CD4-positive, alpha-beta memory T cell (primary cell): ENCODE results near the gene OTULIN. TPM values are rescaled to one million over a fixed set of nuclear protein-coding genes. Genes with fewer than 3 reads are reported as not detected.

Source experiments
- CTCF ChIA-PET: fragments of 350-600 bp; sonication (Branson Sonifier 250); formaldehyde crosslinking; loops from one replicate; lab custom pipeline; 2021; ENCODE audit warnings: inconsistent platforms; ENCODE audit not compliant: partially characterized antibody; lab: Charles Lee
- POLR2A ChIA-PET: fragments of 350-600 bp; sonication (Branson Sonifier 250); formaldehyde crosslinking; loops from one replicate; lab custom pipeline; 2021; ENCODE audit not compliant: partially characterized antibody; lab: Charles Lee
- DNase-seq, 5 donors: peaks; one replicate each; pipeline versions ENCODE4 v3.0.0 to v3.0.0-alpha.2; 2020 to 2022; ENCODE audit warnings: mixed read lengths in 1 of 5
- H3K27ac ChIP-seq: one replicate; pipeline ENCODE4 v1.7.0; 2013; ENCODE audit warnings: low read depth, low read length
- H3K27me3 ChIP-seq: 2 replicates; pipeline ENCODE4 v1.7.0; 2013; ENCODE audit warnings: mild to moderate bottlenecking, low read length, moderate library complexity; ENCODE audit not compliant: insufficient read depth
- H3K36me3 ChIP-seq: 2 replicates; pipeline ENCODE4 v1.7.0; 2013; ENCODE audit warnings: mild to moderate bottlenecking, low read length, moderate library complexity; ENCODE audit not compliant: insufficient read depth
- H3K4me1 ChIP-seq: 2 replicates; pipeline ENCODE4 v1.7.0; 2013; ENCODE audit warnings: mild to moderate bottlenecking, low read length, moderate library complexity; ENCODE audit not compliant: insufficient read depth
- H3K4me3 ChIP-seq, 2 donors: one replicate each; pipeline ENCODE4 v1.7.0; 2013; ENCODE audit warnings: low read length in 2 of 2, mild to moderate bottlenecking in 1 of 2
- H3K9me3 ChIP-seq, 2 donors: one replicate each; pipeline ENCODE4 v1.7.0; 2013; ENCODE audit warnings: low read length in 2 of 2, control low read depth in 1 of 2; ENCODE audit not compliant: control insufficient read depth in 1 of 2
- H3K27ac Mint-ChIP-seq, 7 donors: one replicate each; pipeline ENCODE4 v1.8.0; 2020 to 2021; ENCODE audit warnings: mixed read lengths in 7 of 7, mild to moderate bottlenecking in 6 of 7, inconsistent platforms in 3 of 7, moderate library complexity in 3 of 7
- H3K27me3 Mint-ChIP-seq, 2 donors: one replicate each; pipeline ENCODE4 v1.8.0; 2020 to 2021; ENCODE audit warnings: mixed read lengths in 2 of 2
- H3K36me3 Mint-ChIP-seq, 2 donors: one replicate each; pipeline ENCODE4 v1.8.0; 2020 to 2021; ENCODE audit warnings: mixed read lengths in 2 of 2, inconsistent platforms in 1 of 2, mild to moderate bottlenecking in 1 of 2
- H3K4me1 Mint-ChIP-seq, 4 donors: one replicate each; pipeline ENCODE4 v1.8.0; 2020 to 2021; ENCODE audit warnings: mixed read lengths in 4 of 4, mild to moderate bottlenecking in 1 of 4
- H3K4me3 Mint-ChIP-seq, 8 donors: one replicate each; pipeline ENCODE4 v1.8.0; 2020 to 2021; ENCODE audit warnings: mixed read lengths in 8 of 8, mild to moderate bottlenecking in 7 of 8, moderate library complexity in 6 of 8, inconsistent platforms in 3 of 8
- H3K9me3 Mint-ChIP-seq, 8 donors: one replicate each; pipeline ENCODE4 v1.8.0; 2020 to 2021; ENCODE audit warnings: mixed read lengths in 8 of 8, mild to moderate bottlenecking in 5 of 8, inconsistent platforms in 3 of 8, moderate library complexity in 1 of 8
- intact Hi-C: fragments of 100-400 bp; cut with micrococcal nuclease; formaldehyde crosslinking; loops from one replicate; pipeline ENCODE4 v1.15.1; 2023
- polyA plus RNA-seq, 2 donors: library from polyadenylated mRNA; unstranded; fragments of 300-500 nt; fragmentation: Illumina TruSeq; gene quantifications; one replicate each; pipeline ENCODE4 v1.2.3, GENCODE V29; 2021
- total RNA-seq, 2 experiments: library from RNA; stranded (reverse); gene quantifications; one replicate each; pipeline ENCODE4 v1.2.3, GENCODE V29; 2021

Gene OTULIN
- total and polyA plus RNA-seq, 4 experiments from 2014 or later: 12.1 to 69.0 (median 39.9) TPM

DNA sequence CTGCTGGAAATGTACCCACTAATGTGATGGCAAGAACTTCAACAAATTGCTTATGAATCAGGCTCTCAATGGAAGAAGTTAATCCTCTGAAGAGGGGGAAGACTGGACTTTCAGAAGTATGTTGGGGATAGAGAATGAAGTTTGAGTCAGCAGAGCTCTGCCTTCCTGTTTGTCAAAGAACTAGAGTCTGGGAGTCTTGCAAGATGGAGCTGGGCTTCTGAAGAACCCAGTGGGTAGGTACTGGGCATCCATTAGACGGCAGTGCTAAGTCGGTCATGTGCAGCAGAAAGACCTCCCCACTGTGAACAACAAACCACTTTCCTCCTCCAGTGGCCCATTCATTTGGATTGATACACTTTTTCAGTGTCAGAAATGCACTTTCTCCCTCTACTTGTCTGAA lies 34.6 kb downstream of the OTULIN start:
- Histone ChIP-seq H3K9me3 (no peaks in the 10 kb centered on the region), H3K27ac (no peak overlapping the region), H3K27me3 (no peaks in the 10 kb centered on the region), H3K36me3 (peaks cover 26% of the 10 kb centered on the region), H3K4me1 (peaks cover 46% of the 10 kb centered on the region), H3K4me3 (no peak overlapping the region)
- H3K27me3 Mint-ChIP-seq: no peaks in the 10 kb centered on the region
- intact Hi-C loops: no loop called here
- no peak for DNase-seq
- ChIA-PET CTCF (interaction anchor here (12.1 kb wide), 1 partner anchor 14 kb away, joined by 114 read pairs; no protein-coding TSS in a partner anchor), POLR2A (no interaction called here)
- H3K27ac Mint-ChIP-seq: peak overlapping the region; percentile 3 to 69 (median 50)
- peaks cover 56 to 83% of the 10 kb centered on the region in 2 donors for H3K36me3 Mint-ChIP-seq
- no peaks in the 10 kb centered on the region for H3K9me3 Mint-ChIP-seq
- H3K4me1 Mint-ChIP-seq: peaks cover 44 to 80% (median 53%) of the 10 kb centered on the region in 4 donors
- H3K4me3 Mint-ChIP-seq: no peak overlapping the region

DNA sequence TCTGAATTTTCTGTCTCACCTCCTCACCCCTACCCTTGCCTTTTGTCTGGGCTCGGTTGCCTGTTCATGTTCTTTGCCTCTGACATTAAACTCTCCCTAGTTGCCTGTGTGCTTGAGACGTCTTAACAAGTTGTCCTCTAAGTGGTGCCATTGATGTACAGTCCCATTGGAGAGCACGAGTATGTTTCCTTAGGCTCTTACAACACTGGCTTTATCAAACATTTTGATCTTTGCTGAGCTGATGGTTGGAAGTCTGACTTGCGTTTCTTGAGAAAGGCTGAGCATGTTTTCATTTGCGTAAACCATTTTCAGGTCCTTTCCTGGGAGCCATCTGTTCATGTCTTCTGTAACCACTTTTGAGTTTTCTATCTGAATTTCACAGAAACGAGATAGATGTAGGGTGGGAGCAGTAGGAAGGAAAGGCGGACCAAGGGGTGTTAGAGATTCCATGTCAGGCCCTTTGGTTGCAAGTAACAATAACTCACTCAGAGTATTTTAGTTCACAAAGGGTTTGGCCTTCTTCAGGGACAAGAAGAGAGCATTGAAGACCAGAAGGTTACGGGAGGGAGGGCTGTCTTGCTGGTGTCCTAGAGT lies 35.4 kb downstream of the OTULIN start:
- DNase-seq: no peak
- H3K4me1 ChIP-seq: peaks cover 53% of the 10 kb centered on the region
- Mint-ChIP-seq H3K36me3 (peaks cover 55 to 78% of the 10 kb centered on the region in 2 donors), H3K9me3 (no peaks in the 10 kb centered on the region), H3K27me3 (no peaks in the 10 kb centered on the region), H3K4me3 (no peak overlapping the region), H3K27ac (peak overlapping the region; percentile 5 to 94 (median 57)), H3K4me1 (peaks cover 49 to 87% (median 59%) of the 10 kb centered on the region in 4 donors)
- peaks cover 26% of the 10 kb centered on the region for H3K36me3 ChIP-seq
- no peaks in the 10 kb centered on the region for H3K27me3 ChIP-seq
- no peaks in the 10 kb centered on the region for H3K9me3 ChIP-seq
- H3K27ac ChIP-seq: no peak overlapping the region
- no peak overlapping the region for H3K4me3 ChIP-seq
- CTCF ChIA-PET: interaction anchor here (12.1 kb wide), 1 partner anchor 14 kb away, joined by 114 read pairs; no protein-coding TSS in a partner anchor
- intact Hi-C loops: no loop called here
- POLR2A ChIA-PET: no interaction called here

DNA sequence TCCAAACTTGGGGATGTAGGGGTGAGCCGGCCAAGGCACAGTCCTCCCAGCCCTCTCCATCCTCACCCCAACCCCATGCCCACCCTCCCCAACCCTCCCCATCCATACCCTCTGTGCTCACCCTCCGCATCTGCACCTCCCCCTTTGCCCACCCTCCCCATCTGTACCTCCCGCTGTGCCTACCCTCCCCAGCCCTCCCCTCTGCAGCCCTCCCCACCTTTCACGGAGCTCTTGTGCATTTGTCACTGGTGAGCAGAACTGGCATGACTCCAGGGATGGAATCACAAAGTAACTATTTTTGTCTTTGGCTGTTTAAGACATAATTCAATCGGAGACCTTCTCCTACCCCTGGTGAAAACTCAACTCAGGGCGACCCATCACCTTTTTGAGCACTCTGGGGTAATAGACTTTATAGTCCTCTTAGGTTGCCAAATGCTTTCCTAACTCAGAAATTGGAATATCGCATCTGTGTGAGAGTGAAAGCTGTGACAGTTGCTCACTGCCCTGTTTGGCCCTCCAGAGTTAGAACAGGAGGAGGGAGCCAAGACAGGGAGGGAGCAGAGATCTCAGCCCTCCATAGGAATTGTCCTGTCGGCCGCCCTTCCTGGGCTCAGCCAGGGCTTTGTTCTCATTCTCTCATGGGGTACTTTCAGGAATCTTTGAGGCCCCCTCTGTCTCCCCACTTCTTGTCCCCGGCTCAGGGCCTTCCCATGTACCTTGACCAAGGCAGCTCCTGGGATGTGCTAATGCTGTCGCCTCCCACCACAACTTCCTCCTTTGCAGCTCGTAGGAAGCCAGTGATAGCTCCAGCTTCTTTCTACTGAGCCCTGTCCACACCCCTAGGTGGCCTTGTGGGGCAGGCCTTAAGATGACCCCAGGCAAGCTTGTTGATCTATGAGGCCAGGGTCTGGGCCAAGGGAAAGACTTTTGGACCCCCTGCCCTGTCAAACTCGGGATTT lies 36.2 kb downstream of the OTULIN start:
- Histone ChIP-seq H3K36me3 (peaks cover 26% of the 10 kb centered on the region), H3K4me1 (peaks cover 59% of the 10 kb centered on the region), H3K27me3 (no peaks in the 10 kb centered on the region), H3K27ac (peak overlapping the region; percentile 7), H3K4me3 (no peak overlapping the region), H3K9me3 (no peaks in the 10 kb centered on the region)
- no peak for DNase-seq
- ChIA-PET CTCF (interaction anchor here (1.2 to 12.1 kb wide), 3 partner anchors 15 to 303 kb away, joined by 5 to 114 read pairs (median 23); no protein-coding TSS in a partner anchor), POLR2A (interaction anchor here (1.0 to 1.2 kb wide), 2 partner anchors 11 to 109 kb away, joined by 3 to 8 read pairs; no protein-coding TSS in a partner anchor)
- Mint-ChIP-seq H3K4me3 (peak overlapping the region in 4 of 8 donors; percentile 12 to 54 (median 35)), H3K27me3 (no peaks in the 10 kb centered on the region), H3K36me3 (peaks cover 52 to 70% of the 10 kb centered on the region in 2 donors), H3K27ac (peak overlapping the region; percentile 79 to 99 (median 94)), H3K4me1 (peaks cover 53 to 91% (median 63%) of the 10 kb centered on the region in 4 donors), H3K9me3 (no peaks in the 10 kb centered on the region)
- intact Hi-C loops: no loop called here

DNA sequence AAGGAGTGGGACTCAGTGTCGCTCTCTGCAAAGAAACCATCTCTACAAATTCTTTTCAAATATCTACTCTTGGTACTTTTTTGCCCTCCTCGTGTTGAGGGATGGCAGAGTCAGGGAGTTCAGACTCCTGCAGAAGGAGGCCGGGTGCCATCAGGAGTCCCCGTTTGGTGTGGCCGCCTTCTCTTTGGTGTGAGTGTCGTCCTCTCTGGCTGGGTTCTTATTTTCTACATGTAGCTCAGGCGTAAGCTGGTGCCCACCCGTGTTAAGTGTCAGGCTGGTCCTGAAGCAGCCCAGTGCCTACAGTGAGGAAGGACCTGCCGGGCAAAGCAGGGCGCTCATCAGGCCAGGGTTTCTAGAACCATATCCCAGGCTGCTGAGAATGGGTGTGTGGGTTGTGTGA lies 37.0 kb downstream of the OTULIN start:
- no peaks in the 10 kb centered on the region for H3K27me3 ChIP-seq
- Mint-ChIP-seq H3K36me3 (peaks cover 48 to 67% of the 10 kb centered on the region in 2 donors), H3K27ac (peak overlapping the region; percentile 83 to 99 (median 94)), H3K4me1 (peaks cover 59 to 91% (median 66%) of the 10 kb centered on the region in 4 donors), H3K27me3 (no peaks in the 10 kb centered on the region), H3K9me3 (no peaks in the 10 kb centered on the region), H3K4me3 (peak overlapping the region in 3 of 8 donors; percentile 33 to 41 (median 39))
- peak overlapping the region; percentile 7 for H3K27ac ChIP-seq
- intact Hi-C loops: no loop called here
- DNase-seq: no peak
- no peak overlapping the region for H3K4me3 ChIP-seq
- peaks cover 19% of the 10 kb centered on the region for H3K36me3 ChIP-seq
- CTCF ChIA-PET: interaction anchor here (1.2 to 12.1 kb wide), 4 partner anchors 11 to 302 kb away, joined by 3 to 114 read pairs (median 14); no protein-coding TSS in a partner anchor
- POLR2A ChIA-PET: interaction anchor here (1.0 to 1.2 kb wide), 2 partner anchors 10 to 108 kb away, joined by 3 to 8 read pairs; no protein-coding TSS in a partner anchor
- no peaks in the 10 kb centered on the region for H3K9me3 ChIP-seq
- peaks cover 62% of the 10 kb centered on the region for H3K4me1 ChIP-seq

DNA sequence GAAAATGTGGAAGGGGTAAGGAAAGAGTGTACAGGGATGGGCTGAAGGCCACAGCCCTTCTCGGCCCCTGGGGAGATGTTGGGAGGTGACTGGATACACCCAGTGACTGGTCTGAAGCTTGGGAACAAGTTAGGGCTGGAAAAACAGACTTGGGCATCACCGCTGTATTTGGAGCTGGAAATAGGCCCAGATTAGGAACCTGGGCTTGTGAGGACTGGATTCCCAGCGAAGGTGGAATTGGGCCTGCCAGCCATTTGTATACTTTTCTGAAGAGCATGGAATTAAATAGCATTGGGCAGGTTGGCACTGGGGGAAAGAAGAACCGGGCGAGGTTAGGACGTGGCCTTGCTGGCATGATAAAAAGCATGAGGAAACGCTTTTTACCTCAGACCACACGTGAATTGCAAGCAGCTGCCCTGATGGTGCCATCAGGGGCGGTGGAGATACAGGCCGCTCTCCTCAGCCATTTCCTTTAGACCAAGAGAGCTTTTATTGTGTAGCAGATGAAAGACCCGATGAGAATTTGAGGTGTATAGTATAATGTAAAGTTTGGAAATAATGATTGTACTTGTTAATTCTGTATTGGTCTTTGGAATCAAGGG lies 37.8 kb downstream of the OTULIN start:
- ChIA-PET CTCF (interaction anchor here (1.0 to 12.1 kb wide), 5 partner anchors 12 to 291 kb away, joined by 3 to 114 read pairs (median 4); no protein-coding TSS in a partner anchor), POLR2A (interaction anchor here (1.0 kb wide), 2 partner anchors 10 to 30 kb away, joined by 3 read pairs; no protein-coding TSS in a partner anchor)
- H3K4me1 Mint-ChIP-seq: peaks cover 64 to 91% (median 72%) of the 10 kb centered on the region in 4 donors
- Histone ChIP-seq H3K9me3 (no peaks in the 10 kb centered on the region), H3K4me1 (peaks cover 70% of the 10 kb centered on the region), H3K27ac (peak overlapping the region; percentile 7), H3K27me3 (no peaks in the 10 kb centered on the region), H3K4me3 (no peak overlapping the region), H3K36me3 (peaks cover 15% of the 10 kb centered on the region)
- H3K9me3 Mint-ChIP-seq: no peaks in the 10 kb centered on the region
- no peaks in the 10 kb centered on the region for H3K27me3 Mint-ChIP-seq
- no peak for DNase-seq
- intact Hi-C loops: no loop called here
- peak overlapping the region; percentile 83 to 99 (median 94) for H3K27ac Mint-ChIP-seq
- peaks cover 45 to 64% of the 10 kb centered on the region in 2 donors for H3K36me3 Mint-ChIP-seq
- H3K4me3 Mint-ChIP-seq: peak overlapping the region in 3 of 8 donors; percentile 6 to 33 (median 25)

DNA sequence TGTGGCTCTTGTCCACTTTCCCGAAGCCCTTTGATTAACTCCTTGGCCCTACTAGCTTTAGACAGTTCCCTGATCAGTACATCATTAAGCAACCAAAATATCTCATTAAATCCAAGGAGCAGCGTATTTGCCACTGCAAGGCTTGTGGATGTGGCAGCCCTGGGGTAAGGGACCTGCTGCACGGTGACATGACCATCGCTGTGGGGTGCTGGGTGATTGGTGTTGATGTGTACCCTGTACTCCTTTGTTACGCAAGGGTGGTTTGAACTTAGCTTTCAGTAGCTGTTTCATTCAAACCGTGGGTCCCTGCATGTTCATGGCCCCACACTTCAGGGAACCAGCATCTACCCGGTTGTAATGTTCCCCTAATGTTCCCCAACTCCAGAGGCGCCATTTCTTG lies 41.0 kb downstream of the OTULIN start:
- Mint-ChIP-seq H3K4me1 (peaks cover 75 to 98% (median 87%) of the 10 kb centered on the region in 4 donors), H3K9me3 (no peaks in the 10 kb centered on the region), H3K4me3 (peak overlapping the region in 6 of 8 donors; percentile 5 to 90 (median 81)), H3K36me3 (peaks cover 35 to 61% of the 10 kb centered on the region in 2 donors), H3K27ac (peak overlapping the region; percentile 94 to 99 (median 99)), H3K27me3 (no peaks in the 10 kb centered on the region)
- Histone ChIP-seq H3K4me1 (peaks cover 86% of the 10 kb centered on the region), H3K27ac (peak overlapping the region; percentile 49), H3K36me3 (no peaks in the 10 kb centered on the region), H3K27me3 (no peaks in the 10 kb centered on the region), H3K9me3 (no peaks in the 10 kb centered on the region), H3K4me3 (no peak overlapping the region)
- POLR2A ChIA-PET: interaction anchor here (1.0 to 1.7 kb wide), 4 partner anchors 10 to 111 kb away, joined by 3 to 4 read pairs (median 3); no protein-coding TSS in a partner anchor
- no peak for DNase-seq
- intact Hi-C loops: loop anchor here (5.0 kb wide), 1 partner anchor 167 kb away; the partner anchor contains the start of gene ANKH
- CTCF ChIA-PET: interaction anchor here (0.8 to 12.1 kb wide), 6 partner anchors 16 to 165 kb away, joined by 3 to 114 read pairs (median 8); no protein-coding TSS in a partner anchor
